ENCODE measurements around the gene SENP3.
A peak's percentile ranks its signal among the peaks of the same experiment; 100 is the strongest.

Gene SENP3

DNA sequence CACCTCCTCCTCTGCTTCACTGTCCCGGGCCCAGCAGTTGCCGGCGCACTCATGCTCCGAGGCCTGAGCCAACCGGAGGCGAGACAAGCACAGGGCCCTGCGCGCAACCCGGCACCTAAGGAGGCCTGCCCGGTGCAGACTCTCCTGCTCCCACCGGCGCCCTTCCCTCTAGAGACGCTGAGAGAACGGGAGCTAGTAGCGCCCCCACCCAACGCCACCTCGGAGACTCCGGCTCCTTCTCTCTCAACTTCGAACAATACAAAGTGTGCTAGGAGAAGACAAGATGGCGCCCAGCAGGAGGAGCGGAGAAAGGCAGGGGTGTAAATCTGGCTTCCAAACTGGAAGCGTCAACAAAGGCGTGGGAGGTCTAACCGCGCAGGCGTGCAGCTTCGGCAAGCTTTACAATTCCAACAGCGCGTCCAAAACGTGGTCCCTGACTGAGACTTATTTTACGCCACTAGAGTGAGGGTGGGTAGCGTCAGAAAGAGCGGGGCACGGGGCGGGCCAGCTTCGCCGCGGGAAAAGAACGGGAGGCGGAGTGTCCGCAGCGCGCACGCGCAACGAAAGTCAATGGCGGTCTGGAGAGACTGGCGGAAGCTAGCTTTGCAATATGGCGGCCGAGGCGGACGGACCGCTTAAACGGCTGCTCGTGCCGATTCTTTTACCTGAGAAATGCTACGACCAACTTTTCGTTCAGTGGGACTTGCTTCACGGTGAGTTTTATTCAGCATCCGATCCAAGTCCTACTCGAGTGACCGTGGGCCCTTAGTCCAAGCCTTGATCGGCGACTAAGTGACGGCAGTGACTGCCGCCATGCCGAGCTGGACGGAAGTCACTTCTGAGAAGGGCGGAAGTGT lies 21.8 kb downstream of the SENP3 start, which contains the start of gene MPDU1 (continued):
- TF ChIP-seq CTCF (tag by site-specific recombination; IDR thresholded peaks at IDR 0.05): peak; percentile 52
- TF ChIP-seq ZNF610 (tag by site-specific recombination; IDR thresholded peaks at IDR 0.05; ENCODE audit: borderline replicate concordance): peak; percentile 64; the same call in 1 of the 2 replicates
- TF ChIP-seq ZNF132 (tag by site-specific recombination; IDR thresholded peaks at IDR 0.05; ENCODE audit: borderline replicate concordance): no peak
- no peak for TF ChIP-seq ZNF248 (tag by site-specific recombination; IDR thresholded peaks at IDR 0.05)
- TF ChIP-seq ZBTB48 (tag by site-specific recombination; IDR thresholded peaks at IDR 0.05): peak; percentile 97
- TF ChIP-seq PRDM4 (tag by site-specific recombination; IDR thresholded peaks at IDR 0.05): peak; percentile 9; the same call in 1 of the 2 replicates
- TF ChIP-seq ZNF121 (tag by site-specific recombination; IDR thresholded peaks at IDR 0.05): no peak
- peak; percentile 42; the same call in 1 of the 2 replicates for TF ChIP-seq OVOL3 (tag by site-specific recombination; IDR thresholded peaks at IDR 0.05)
- no peak for TF ChIP-seq ZNF138 (tag by site-specific recombination; IDR thresholded peaks at IDR 0.05; ENCODE audit: borderline replicate concordance)
- TF ChIP-seq OSR2 (tag by site-specific recombination; IDR thresholded peaks at IDR 0.05): 0 out of 2 replicates have a peak, but pooled peaks have one; percentile 16
- TF ChIP-seq AEBP2 (tag by site-specific recombination; IDR thresholded peaks at IDR 0.05; ENCODE audit: borderline replicate concordance): no peak
- TF ChIP-seq, protein P1, sequence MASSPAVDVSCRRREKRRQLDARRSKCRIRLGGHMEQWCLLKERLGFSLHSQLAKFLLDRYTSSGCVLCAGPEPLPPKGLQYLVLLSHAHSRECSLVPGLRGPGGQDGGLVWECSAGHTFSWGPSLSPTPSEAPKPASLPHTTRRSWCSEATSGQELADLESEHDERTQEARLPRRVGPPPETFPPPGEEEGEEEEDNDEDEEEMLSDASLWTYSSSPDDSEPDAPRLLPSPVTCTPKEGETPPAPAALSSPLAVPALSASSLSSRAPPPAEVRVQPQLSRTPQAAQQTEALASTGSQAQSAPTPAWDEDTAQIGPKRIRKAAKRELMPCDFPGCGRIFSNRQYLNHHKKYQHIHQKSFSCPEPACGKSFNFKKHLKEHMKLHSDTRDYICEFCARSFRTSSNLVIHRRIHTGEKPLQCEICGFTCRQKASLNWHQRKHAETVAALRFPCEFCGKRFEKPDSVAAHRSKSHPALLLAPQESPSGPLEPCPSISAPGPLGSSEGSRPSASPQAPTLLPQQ (tag by site-specific recombination; IDR thresholded peaks at IDR 0.05): peak; percentile 61
- TF ChIP-seq, protein P2, sequence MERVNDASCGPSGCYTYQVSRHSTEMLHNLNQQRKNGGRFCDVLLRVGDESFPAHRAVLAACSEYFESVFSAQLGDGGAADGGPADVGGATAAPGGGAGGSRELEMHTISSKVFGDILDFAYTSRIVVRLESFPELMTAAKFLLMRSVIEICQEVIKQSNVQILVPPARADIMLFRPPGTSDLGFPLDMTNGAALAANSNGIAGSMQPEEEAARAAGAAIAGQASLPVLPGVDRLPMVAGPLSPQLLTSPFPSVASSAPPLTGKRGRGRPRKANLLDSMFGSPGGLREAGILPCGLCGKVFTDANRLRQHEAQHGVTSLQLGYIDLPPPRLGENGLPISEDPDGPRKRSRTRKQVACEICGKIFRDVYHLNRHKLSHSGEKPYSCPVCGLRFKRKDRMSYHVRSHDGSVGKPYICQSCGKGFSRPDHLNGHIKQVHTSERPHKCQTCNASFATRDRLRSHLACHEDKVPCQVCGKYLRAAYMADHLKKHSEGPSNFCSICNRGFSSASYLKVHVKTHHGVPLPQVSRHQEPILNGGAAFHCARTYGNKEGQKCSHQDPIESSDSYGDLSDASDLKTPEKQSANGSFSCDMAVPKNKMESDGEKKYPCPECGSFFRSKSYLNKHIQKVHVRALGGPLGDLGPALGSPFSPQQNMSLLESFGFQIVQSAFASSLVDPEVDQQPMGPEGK (tag by site-specific recombination; IDR thresholded peaks at IDR 0.05): peak; percentile 76
- TF ChIP-seq, protein P3, sequence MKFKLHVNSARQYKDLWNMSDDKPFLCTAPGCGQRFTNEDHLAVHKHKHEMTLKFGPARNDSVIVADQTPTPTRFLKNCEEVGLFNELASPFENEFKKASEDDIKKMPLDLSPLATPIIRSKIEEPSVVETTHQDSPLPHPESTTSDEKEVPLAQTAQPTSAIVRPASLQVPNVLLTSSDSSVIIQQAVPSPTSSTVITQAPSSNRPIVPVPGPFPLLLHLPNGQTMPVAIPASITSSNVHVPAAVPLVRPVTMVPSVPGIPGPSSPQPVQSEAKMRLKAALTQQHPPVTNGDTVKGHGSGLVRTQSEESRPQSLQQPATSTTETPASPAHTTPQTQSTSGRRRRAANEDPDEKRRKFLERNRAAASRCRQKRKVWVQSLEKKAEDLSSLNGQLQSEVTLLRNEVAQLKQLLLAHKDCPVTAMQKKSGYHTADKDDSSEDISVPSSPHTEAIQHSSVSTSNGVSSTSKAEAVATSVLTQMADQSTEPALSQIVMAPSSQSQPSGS (tag by site-specific recombination; IDR thresholded peaks at IDR 0.05; ENCODE audit: low read depth): no peak
- no peak for TF ChIP-seq ZNF37A (tag by site-specific recombination; IDR thresholded peaks at IDR 0.05)
- TF ChIP-seq ZNF560 (tag by site-specific recombination; IDR thresholded peaks at IDR 0.05; ENCODE audit: borderline replicate concordance): no peak
- TF ChIP-seq FEZF1 (tag by site-specific recombination; IDR thresholded peaks at IDR 0.05): peak; percentile 13; the same call in 1 of the 2 replicates

Measured in HEK293 (cell line).